Coronary artery (tissue), 2 donors: Measurements from ENCODE around the gene LMAN1L.
"Not testable (repeated sequence)": the region's sequence is repeated elsewhere in the genome, so short reads cannot be mapped to it uniquely, and the experiment has no call there.

Experiments used
- DNase-seq: peaks from one replicate; pipeline ENCODE4 v3.0.0-alpha.2; 2017; ENCODE audit warnings: low spot score
- H3K27ac ChIP-seq, 2 donors: fragments of 200-600 bp; sonication (generic); one replicate each; pipeline ENCODE4 v1.5.1; 2016 to 2019
- H3K4me3 ChIP-seq: fragments of 200-600 bp; sonication (generic); 2 replicates; pipeline ENCODE4 v1.5.1; 2016; ENCODE audit warnings: mild to moderate bottlenecking, moderate library complexity
- CTCF ChIP-seq: fragments of 200-600 bp; sonication (generic); IDR thresholded peaks from one replicate; pipeline ENCODE4 v1.5.1; 2019; ENCODE audit warnings: antibody characterized with exemption

LMAN1L gene

GRCh38 chr15:74783072-74783807, 29.4 kb upstream of the LMAN1L start:
- Histone ChIP-seq H3K27ac (peak overlapping the region; percentile 65 to 97), H3K4me3 (peak overlapping the region; percentile 95)
- no peak for TF ChIP-seq CTCF
- no peak for DNase-seq

GRCh38 chr15:74783808-74784175, 28.8 kb upstream of the LMAN1L start:
- peak overlapping the region; percentile 65 to 97 for H3K27ac ChIP-seq
- no peak for DNase-seq
- TF ChIP-seq CTCF: no peak
- peak overlapping the region; percentile 95 for H3K4me3 ChIP-seq

DNA sequence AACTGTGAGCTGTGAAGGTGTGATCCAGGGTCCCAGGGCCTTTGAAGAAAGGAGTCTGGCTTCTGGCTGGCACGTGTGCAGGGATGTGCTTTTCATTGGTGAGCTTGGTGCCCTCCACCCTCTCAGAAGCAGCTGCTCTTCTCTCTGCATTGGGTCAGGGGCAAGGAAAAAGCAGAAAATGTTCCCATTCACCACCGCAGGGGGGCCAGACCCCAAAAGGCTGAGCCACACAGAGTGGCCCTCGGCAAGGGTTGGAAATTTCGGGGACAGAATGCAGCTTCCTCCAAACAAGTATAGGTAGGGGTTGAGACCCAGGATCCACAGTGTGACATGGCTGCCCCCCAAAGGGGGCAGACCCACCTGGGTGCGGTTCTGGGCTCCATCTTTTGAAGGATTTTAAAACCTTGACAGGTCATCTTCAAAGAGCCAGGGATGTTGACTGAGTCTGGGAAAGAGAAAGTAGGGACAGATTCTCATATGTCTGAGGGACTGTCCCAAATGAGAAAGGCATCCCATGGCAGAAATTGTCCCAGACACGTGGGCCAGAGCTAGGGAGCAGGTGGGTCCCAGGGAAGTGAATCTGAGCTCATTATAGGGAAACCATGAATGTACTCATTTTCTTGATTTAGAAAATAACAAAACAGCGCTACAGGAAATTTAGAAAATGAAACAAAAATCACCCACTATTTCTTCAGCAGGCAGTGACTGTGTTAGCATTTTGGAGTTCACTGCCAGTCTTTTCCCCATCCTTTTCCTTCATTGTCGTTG, 28.0 kb upstream of the LMAN1L start:
- no peak for TF ChIP-seq CTCF
- no peak for DNase-seq
- Histone ChIP-seq H3K27ac (peak overlapping the region; percentile 42 to 61), H3K4me3 (peak overlapping the region; percentile 14)

- H3K4me3 ChIP-seq: peak overlapping the region; percentile 3
Measured at GRCh38 chr15:74785194-74786032, 27.2 kb upstream of the LMAN1L start.

GRCh38 chr15:74786081-74786480, 26.6 kb upstream of the LMAN1L start:
- H3K4me3 ChIP-seq, DNase-seq: not testable (repeated sequence)
- H3K27ac ChIP-seq: peak overlapping the region; percentile 47 to 67

More at GRCh38 chr15:74785194-74786032, 27.2 kb upstream of the LMAN1L start:
- no peak for DNase-seq
- no peak for TF ChIP-seq CTCF
- H3K27ac ChIP-seq: peak overlapping the region in 1 of 2 donors; percentile 61

DNA sequence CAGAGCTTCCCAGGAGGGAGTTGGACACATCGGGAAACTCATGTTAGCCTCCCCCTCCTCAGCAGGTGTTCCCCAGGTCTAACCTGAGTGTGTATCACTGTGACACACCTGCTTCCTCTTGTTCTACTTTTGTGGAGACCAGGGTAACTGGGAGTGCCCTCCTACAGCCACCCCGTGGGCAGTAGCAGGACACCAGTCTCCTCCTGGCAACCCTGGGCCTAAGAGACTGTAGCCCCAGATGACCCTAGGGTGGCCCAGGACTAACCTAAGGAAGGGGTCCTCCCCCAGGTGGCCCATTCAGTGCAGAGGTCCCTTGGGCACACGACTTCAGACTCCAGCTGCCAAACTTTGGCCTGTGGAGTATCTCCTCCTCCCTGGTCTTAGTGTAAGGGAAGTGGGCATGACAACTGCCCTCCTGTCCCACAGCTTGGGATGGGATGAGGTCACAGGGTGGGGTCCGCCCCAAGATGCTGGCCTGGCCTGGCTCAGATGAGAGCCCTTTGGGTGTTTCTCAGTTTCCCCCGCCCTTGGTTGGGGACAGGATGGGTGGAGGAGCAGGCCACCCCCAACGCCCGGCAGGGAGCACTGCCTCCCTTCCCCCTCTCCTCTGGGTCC, 26.0 kb upstream of the LMAN1L start:
- H3K27ac ChIP-seq: peak overlapping the region; percentile 47 to 67
- peak overlapping the region; percentile 17 for H3K4me3 ChIP-seq
- TF ChIP-seq CTCF: no peak
- DNase-seq: no peak
